ENCODE results near the gene CD274. TPM values are rescaled to one million over a fixed set of nuclear protein-coding genes. Genes with fewer than 3 reads are reported as not detected.

Gene CD274
- total and polyA plus RNA-seq, 10 of the 15 experiments (the other 5 are each of a cell fraction or from before 2014, with no cell fraction given): 9.4 to 128 (median 24.6) TPM

DNA sequence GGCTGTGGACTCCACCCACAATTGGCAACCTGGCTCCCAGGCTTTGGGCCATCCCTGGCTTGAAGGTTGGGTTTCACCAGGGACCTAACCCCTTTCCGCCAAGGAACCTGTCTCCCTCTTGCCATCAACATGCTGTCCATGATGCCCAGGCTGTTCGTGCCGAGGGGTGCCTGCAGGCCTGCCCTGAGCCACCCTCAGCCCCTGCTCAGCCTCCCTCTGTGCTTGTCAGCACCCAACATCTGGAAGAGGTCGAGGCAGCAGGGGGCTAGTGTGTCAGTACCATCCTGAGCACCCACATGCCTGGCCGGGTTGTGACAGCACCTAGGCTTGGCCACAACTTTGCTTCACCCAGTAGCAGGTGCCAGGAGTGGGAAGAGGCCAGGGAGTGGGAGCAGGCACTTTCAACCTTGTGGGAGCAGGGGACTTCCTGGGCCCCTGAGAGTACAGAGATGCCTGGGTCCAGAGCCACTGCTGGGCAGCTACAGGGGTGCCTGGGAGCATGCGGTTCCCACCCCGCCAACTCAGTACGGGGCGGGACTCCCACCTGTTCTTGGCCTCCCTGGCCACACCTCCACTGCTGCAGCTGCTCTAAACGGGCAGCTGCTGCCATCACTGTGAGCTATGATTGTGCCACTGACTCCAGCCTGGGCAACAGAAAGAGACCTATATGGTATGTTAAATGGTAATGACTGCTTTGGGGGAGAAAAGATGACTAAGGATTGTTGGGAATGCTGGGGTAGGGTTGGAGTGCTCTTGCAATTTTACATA, 66.3 kb downstream of the CD274 start (continued):
- no peak for TF ChIP-seq PBX3 (IDR thresholded peaks at IDR 0.05; ENCODE audit: insufficient replicate concordance, low read depth, low read length)
- peak; percentile 39 for TF ChIP-seq MTA2 (IDR thresholded peaks at IDR 0.05; ENCODE audit: low read depth)
- TF ChIP-seq ATF7 (IDR thresholded peaks at IDR 0.05; ENCODE audit: low read depth): peak; percentile 62
- TF ChIP-seq ZSCAN29 (IDR thresholded peaks at IDR 0.05): no peak
- no peak for TF ChIP-seq RAD21 (IDR thresholded peaks at IDR 0.05; ENCODE audit: insufficient read depth, low read depth, low read length)
- 0 out of 2 replicates have a peak, but pooled peaks have one; percentile 3 for TF ChIP-seq PAX5 (IDR thresholded peaks at IDR 0.05; ENCODE audit: borderline replicate concordance, low read depth, low read length)
- TF ChIP-seq FOXK2 (IDR thresholded peaks at IDR 0.05): no peak
- peak; percentile 70 for TF ChIP-seq RELB (IDR thresholded peaks at IDR 0.05; ENCODE audit: low read depth)
- TF ChIP-seq TBL1XR1 (IDR thresholded peaks at IDR 0.05; ENCODE audit: low read depth, low read length): no peak
- peak; percentile 96 for TF ChIP-seq MEF2B (IDR thresholded peaks at IDR 0.05; ENCODE audit: partially characterized antibody, poor library complexity, severe bottlenecking)
- TF ChIP-seq HDGF (IDR thresholded peaks at IDR 0.05): peak; percentile 34
- TF ChIP-seq HCFC1 (IDR thresholded peaks at IDR 0.05; ENCODE audit: low read length): 0 out of 2 replicates have a peak, but pooled peaks have one; percentile 15
- TF ChIP-seq TCF12 (IDR thresholded peaks at IDR 0.05; ENCODE audit: low read depth, low read length): peak; percentile 87
- peak; percentile 83 for TF ChIP-seq NBN (IDR thresholded peaks at IDR 0.05)
- TF ChIP-seq JUNB (IDR thresholded peaks at IDR 0.05): no peak
- peak; percentile 65; the same call in 1 of the 2 replicates for TF ChIP-seq BACH1 (IDR thresholded peaks at IDR 0.05; ENCODE audit: borderline replicate concordance)
- no peak for TF ChIP-seq POLR2AphosphoS5 (IDR thresholded peaks at IDR 0.05; ENCODE audit: low read length)
- no peak for TF ChIP-seq BRCA1 (IDR thresholded peaks at IDR 0.05; ENCODE audit: low read depth, low read length)
- TF ChIP-seq ZNF622 (IDR thresholded peaks at IDR 0.05): no peak
- TF ChIP-seq TARDBP (IDR thresholded peaks at IDR 0.05; ENCODE audit: borderline replicate concordance): no peak
- TF ChIP-seq KLF5 (IDR thresholded peaks at IDR 0.05; ENCODE audit: partially characterized antibody): peak; percentile 30
- no peak for TF ChIP-seq STAT3 (IDR thresholded peaks at IDR 0.05; ENCODE audit: low read depth, low read length)
- TF ChIP-seq ZBED1 (IDR thresholded peaks at IDR 0.05; ENCODE audit: borderline replicate concordance): no peak
- no peak for TF ChIP-seq RUNX3 (IDR thresholded peaks at IDR 0.05; ENCODE audit: low read length)
- TF ChIP-seq, protein P1, sequence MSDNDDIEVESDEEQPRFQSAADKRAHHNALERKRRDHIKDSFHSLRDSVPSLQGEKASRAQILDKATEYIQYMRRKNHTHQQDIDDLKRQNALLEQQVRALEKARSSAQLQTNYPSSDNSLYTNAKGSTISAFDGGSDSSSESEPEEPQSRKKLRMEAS (IDR thresholded peaks at IDR 0.05; ENCODE audit: low read depth, low read length): no peak; the same call in 1 of the 2 replicates
- peak; percentile 71 for TF ChIP-seq SMAD1 (IDR thresholded peaks at IDR 0.05; ENCODE audit: low read depth, partially characterized antibody)
- TF ChIP-seq ZNF384 (IDR thresholded peaks at IDR 0.05; ENCODE audit: borderline replicate concordance, low read depth, low read length): no peak
- no peak for TF ChIP-seq BCL3 (IDR thresholded peaks at IDR 0.05; ENCODE audit: borderline replicate concordance, insufficient read depth, low read depth, low read length, poor library complexity, severe bottlenecking)
- TF ChIP-seq SIN3A (IDR thresholded peaks at IDR 0.05; ENCODE audit: low read depth, low read length): no peak

Measured in GM12878 (cell line).